HepG2 (cell line): ENCODE results near the gene SNAI3. TPM values are rescaled to one million over a fixed set of nuclear protein-coding genes. Genes with fewer than 3 reads are reported as not detected.
A peak's percentile ranks its signal among the peaks of the same experiment; 100 is the strongest.

Experiments
- ATAC-seq: fragments of 200-7000 bp; cut with Tn5 transposase; 3 replicates; pipeline ENCODE4 v1.9.1; 2020; ENCODE audit warnings: mild to moderate bottlenecking, moderate library complexity
- BruUV-seq: library from RNA; stranded (reverse); fragments of 400-500 nt; replicated peaks from 2 replicates; lab custom pipeline; 2021; lab: Mats Ljungman, UMichigan
- CTCF ChIA-PET: fragments of 300-600 bp; formaldehyde crosslinking; extraction: SDS; loops from one replicate; lab custom pipeline; 2021; ENCODE audit warnings: low total read pairs, inconsistent platforms, low intra/inter-chr PET ratio; lab: Yijun Ruan, JAX
- POLR2A ChIA-PET: fragments of 350-600 bp; sonication (Branson Sonifier 250); formaldehyde crosslinking; loops from one replicate; lab custom pipeline; 2020; ENCODE audit warnings: antibody characterized with exemption, inconsistent platforms; lab: Yijun Ruan, JAX
- DNase-seq: peaks from one replicate; pipeline ENCODE4 v3.0.0-alpha.2; 2015; ENCODE audit warnings: low spot score
- FAIRE-seq: peaks from 3 replicates; lab custom pipeline; 2011; peaks lifted over from hg19 to GRCh38; lab: Jason Lieb, UNC
- H2AFZ ChIP-seq: one replicate; pipeline ENCODE4 v1.6.1; 2011; ENCODE audit warnings: low read length, inconsistent platforms
- H3K27ac ChIP-seq: fragments of 300-600 bp; 3 replicates; pipeline ENCODE4 v1.8.0; 2011; ENCODE audit warnings: mixed run types, mild to moderate bottlenecking, mixed read lengths, low read length, inconsistent platforms; ENCODE audit not compliant: insufficient read depth; ENCODE audit errors: extremely low read length
- H3K27me3 ChIP-seq, 2 experiments: fragments of 200-600 bp in 1 of 2; 2 replicates in 1 of 2; 3 replicates in 1 of 2; pipeline versions ENCODE4 v1.6.0 to v1.8.0; 2011; ENCODE audit warnings: low read length in 2 of 2, mild to moderate bottlenecking in 2 of 2, moderate library complexity in 2 of 2, inconsistent platforms in 1 of 2; ENCODE audit not compliant: insufficient read depth in 2 of 2, control insufficient read depth in 1 of 2
- H3K36me3 ChIP-seq, 2 experiments: fragments of 200-600 bp in 1 of 2; replicated peaks in 1 of 2; 2 replicates in 1 of 2; 3 replicates in 1 of 2; pipeline versions ENCODE4 v1.5.1 to v1.8.0; 2011; ENCODE audit warnings: low read length in 2 of 2, inconsistent platforms in 1 of 2; ENCODE audit not compliant: insufficient read depth in 2 of 2, control insufficient read depth in 1 of 2
- H3K4me1 ChIP-seq: 2 replicates; pipeline ENCODE4 v1.5.1; 2012; ENCODE audit warnings: low read length, inconsistent platforms; ENCODE audit not compliant: insufficient read depth
- H3K4me2 ChIP-seq: 2 replicates; pipeline ENCODE4 v1.6.0; 2011; ENCODE audit warnings: low read depth, low read length, inconsistent platforms
- H3K4me3 ChIP-seq, 3 experiments: fragments of 200-600 bp in 1 of 3; sonication (generic), shearing (Covaris generic) in 1 of 3; replicated peaks in 1 of 3; 2 replicates each; pipeline ENCODE4 v1.5.1; 2011 to 2016; ENCODE audit warnings: low read length in 3 of 3, inconsistent platforms in 2 of 3, low read depth in 2 of 3, mild to moderate bottlenecking in 2 of 3, control low read depth in 1 of 3, mixed read lengths in 1 of 3; ENCODE audit not compliant: insufficient read depth in 1 of 3
- H3K79me2 ChIP-seq: one replicate; pipeline ENCODE4 v1.6.1; 2011; ENCODE audit warnings: low read length, inconsistent platforms; ENCODE audit not compliant: insufficient read depth
- H3K9ac ChIP-seq: 2 replicates; pipeline ENCODE4 v1.6.0; 2011; ENCODE audit warnings: mild to moderate bottlenecking, low read depth, low read length, inconsistent platforms; ENCODE audit not compliant: insufficient read depth
- H3K9me3 ChIP-seq: 2 replicates; pipeline ENCODE4 v1.5.1; 2012; ENCODE audit warnings: mild to moderate bottlenecking, low read length
- H4K20me1 ChIP-seq: 2 replicates; pipeline ENCODE4 v1.6.0; 2011; ENCODE audit warnings: inconsistent platforms, mild to moderate bottlenecking, low read length, moderate library complexity; ENCODE audit not compliant: insufficient read depth
- AKAP8 ChIP-seq: sonication (generic); formaldehyde crosslinking; IDR thresholded peaks from 2 replicates; pipeline ENCODE4 v1.5.1; 2020; ENCODE audit warnings: mild to moderate bottlenecking, missing genetic modification reagents
- HHEX ChIP-seq: IDR thresholded peaks from 2 replicates; pipeline ENCODE4 v1.6.1; 2016; ENCODE audit warnings: control low read depth
- HNRNPL ChIP-seq: fragments of 200-400 bp; formaldehyde crosslinking; IDR thresholded peaks from 2 replicates; pipeline ENCODE4 v1.6.1; 2017; ENCODE audit warnings: mild to moderate bottlenecking, low read depth, low read length
- NFYC ChIP-seq: IDR thresholded peaks from 2 replicates; pipeline ENCODE4 v1.6.1; 2016; ENCODE audit warnings: missing genetic modification reagents, missing compliant biosample characterization
- POLR2A ChIP-seq, 2 experiments: IDR thresholded peaks; 2 replicates each; pipeline ENCODE4 v1.6.1; 2011; ENCODE audit warnings: low read depth in 2 of 2, low read length in 2 of 2, mild to moderate bottlenecking in 1 of 2, moderate library complexity in 1 of 2; ENCODE audit not compliant: insufficient read depth in 1 of 2
- PTBP1 ChIP-seq: fragments of 200-400 bp; formaldehyde crosslinking; IDR thresholded peaks from 2 replicates; pipeline ENCODE4 v1.6.1; 2018; ENCODE audit warnings: low read length, low read depth; ENCODE audit not compliant: poor library complexity, severe bottlenecking
- RARA ChIP-seq: IDR thresholded peaks from 2 replicates; pipeline ENCODE4 v1.6.1; 2016; ENCODE audit warnings: missing genetic modification reagents, missing compliant biosample characterization
- RBM22 ChIP-seq: fragments of 200-400 bp; formaldehyde crosslinking; optimal IDR thresholded peaks from 2 replicates; pipeline ENCODE3; 2017; ENCODE audit warnings: mild to moderate bottlenecking, low read length, moderate library complexity
- SOX13 ChIP-seq, 3 experiments: fragments of 450-650 bp in 1 of 3; sonication (generic) in 1 of 3; formaldehyde crosslinking in 1 of 3; IDR thresholded peaks in 2 of 3; conservative IDR thresholded peaks in 1 of 3; 2 replicates each; pipeline versions ENCODE4 v1.5.0 to v1.6.1; 2016 to 2020; ENCODE audit warnings: antibody characterized with exemption in 1 of 3, mild to moderate bottlenecking in 1 of 3, missing compliant biosample characterization in 1 of 3, missing genetic modification reagents in 1 of 3, moderate library complexity in 1 of 3
- SSRP1 ChIP-seq: IDR thresholded peaks from 2 replicates; pipeline ENCODE4 v1.6.1; 2016; ENCODE audit warnings: control low read depth
- ZFAT ChIP-seq: sonication (generic); formaldehyde crosslinking; conservative IDR thresholded peaks from 2 replicates; pipeline ENCODE4 v1.8.1; 2023; ENCODE audit warnings: missing genetic modification reagents, inconsistent platforms
- ZFP90 ChIP-seq: sonication (generic); formaldehyde crosslinking; IDR thresholded peaks from 2 replicates; pipeline ENCODE4 v1.8.0; 2022; ENCODE audit warnings: missing genetic modification reagents, mild to moderate bottlenecking, inconsistent platforms, borderline replicate concordance
- ZNF274 ChIP-seq: sonication (generic); formaldehyde crosslinking; IDR thresholded peaks from 2 replicates; pipeline ENCODE4 v1.5.1; 2020; ENCODE audit warnings: mild to moderate bottlenecking, missing genetic modification reagents
- ZNF598 ChIP-seq: sonication (generic); formaldehyde crosslinking; IDR thresholded peaks from 2 replicates; pipeline ENCODE4 v1.5.1; 2020; ENCODE audit warnings: mild to moderate bottlenecking, missing genetic modification reagents, borderline replicate concordance
- ZNF670 ChIP-seq: sonication (generic); formaldehyde crosslinking; IDR thresholded peaks from 2 replicates; pipeline ENCODE4 v1.8.0; 2022; ENCODE audit warnings: mild to moderate bottlenecking, missing genetic modification reagents, borderline replicate concordance
- ZNF775 ChIP-seq: sonication (generic); formaldehyde crosslinking; IDR thresholded peaks from 2 replicates; pipeline ENCODE4 v1.4.0; 2020; ENCODE audit warnings: missing genetic modification reagents, mild to moderate bottlenecking, moderate library complexity, borderline replicate concordance
- ZZZ3 ChIP-seq: sonication (generic); formaldehyde crosslinking; IDR thresholded peaks from 2 replicates; pipeline ENCODE4 v1.4.0; 2020; ENCODE audit warnings: missing genetic modification reagents, mild to moderate bottlenecking, borderline replicate concordance
- WGBS: methylation state at CpG from one replicate; pipeline ENCODE4 v1.1.6; 2017; ENCODE audit warnings: low lambda C conversion rate; 5-methylcytosine and 5-hydroxymethylcytosine counted together
- in situ Hi-C: cut with HindIII; loops from 2 replicates; pipeline ENCODE4 v1.10.0; 2017; ENCODE audit warnings: low pct_unique_long_range_greater_than_20kb; ENCODE audit not compliant: extremely low pct_ligation_motif_present
- intact Hi-C: fragments of 100-400 bp; cut with micrococcal nuclease; formaldehyde crosslinking; loops from one replicate; pipeline ENCODE4 v1.10.0; 2022; ENCODE audit not compliant: unreplicated experiment
- polyA plus RNA-seq, 8 experiments: library from polyadenylated mRNA; depleted of rRNA in 3 of 8; stranded (reverse) in 7 of 8; unstranded in 1 of 8; fragments of >200 nt; fragmentation: Illumina TruSeq in 4 of 8; extraction: Trizol in 4 of 8; gene quantifications; 2 replicates each; pipeline versions ENCODE4 v1.2.1 to v1.2.3, GENCODE V29; 2011 to 2016; ENCODE audit warnings: low read depth in 4 of 8, missing spikeins in 1 of 8, mixed read lengths in 1 of 8; ENCODE audit not compliant: insufficient read depth in 1 of 8
- total RNA-seq, 5 experiments: library from RNA; depleted of rRNA; stranded (reverse); fragments of >200 nt; fragmentation: Illumina TruSeq; extraction: Trizol; gene quantifications; 2 replicates each; pipeline ENCODE4 v1.2.3, GENCODE V29; 2016; ENCODE audit warnings: low read depth in 1 of 5

Gene SNAI3
- total and polyA plus RNA-seq, 2 of the 13 experiments (the other 11 are each of a cell fraction or from before 2014, with no cell fraction given), result 0.09 to 0.18 TPM

DNA sequence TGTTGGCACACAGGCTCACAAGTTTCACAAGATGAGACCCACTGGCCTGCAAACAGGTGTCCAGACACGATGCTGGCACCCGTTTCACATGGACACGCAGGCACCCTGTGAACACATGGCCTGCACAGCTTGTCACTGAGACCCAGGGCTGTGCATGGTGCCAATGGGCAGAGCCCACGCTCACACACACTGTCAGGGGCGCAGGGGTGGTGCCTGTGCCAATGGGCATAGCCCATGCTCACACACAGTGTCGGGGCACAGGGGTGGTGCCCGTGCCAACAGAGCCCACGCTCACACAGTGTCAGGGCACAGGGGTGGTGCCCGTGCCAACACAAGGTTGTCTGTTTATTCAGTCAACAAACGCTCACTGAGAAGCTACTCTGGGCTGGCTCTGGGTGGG, 49.3 kb upstream of the SNAI3 start:
- Histone ChIP-seq H2AFZ (no peak overlapping the region), H3K4me1 (no peaks in the 10 kb centered on the region), H3K27ac (no peak overlapping the region), H3K4me3 (no peak overlapping the region), H3K36me3 (peaks cover 37 to 64% of the 10 kb centered on the region in 2 experiments; a peak in 4 of 5 replicates), H4K20me1 (no peaks in the 10 kb centered on the region; the same call in 1 of the 2 replicates), H3K9ac (no peak overlapping the region), H3K9me3 (no peaks in the 10 kb centered on the region), H3K4me2 (no peak overlapping the region), H3K27me3 (no peaks in the 10 kb centered on the region), H3K79me2 (no peaks in the 10 kb centered on the region)
- no TSS peak for BruUV-seq
- WGBS, result 87% methylated on average over 3 of the region's 10 CpGs
- no peak for DNase-seq
- TF ChIP-seq ZZZ3 (CRISPR knock-in tag) (no peak), RBM22 (peak; percentile 47), SSRP1 (CRISPR knock-in tag) (no peak), PTBP1 (no peak), ZNF670 (CRISPR knock-in tag) (no peak), HNRNPL (peak; percentile 87), ZNF598 (CRISPR knock-in tag) (no peak), HHEX (CRISPR knock-in tag) (no peak), POLR2A (IDR thresholded peaks at IDR 0.05; ENCODE audit: insufficient read depth in 1 of 2, low read depth in 2 of 2, low read length in 2 of 2) (0 out of 4 replicates have a peak, but pooled peaks of 1 of the 2 experiments have one; percentile 13), ZFP90 (CRISPR knock-in tag) (no peak), ZNF775 (CRISPR knock-in tag) (no peak), ZNF274 (CRISPR knock-in tag) (no peak), RARA (CRISPR knock-in tag) (no peak), NFYC (CRISPR knock-in tag) (no peak), AKAP8 (CRISPR knock-in tag) (0 out of 2 replicates have a peak, but pooled peaks have one; percentile 25), SOX13 (IDR thresholded peaks at IDR 0.05) (no peak), SOX13 (CRISPR knock-in tag; conservative IDR thresholded peaks at IDR 0.05 in 1 of 2, IDR thresholded peaks at IDR 0.05 in 1 of 2) (no peak), ZFAT (no peak)
- FAIRE-seq, result no peak
- no peak for ATAC-seq
- in situ Hi-C loops, result no loop called here
- POLR2A ChIA-PET, result no interaction called here
- intact Hi-C loops, result no loop called here
- CTCF ChIA-PET, result no interaction called here
